ENCODE measurements around the gene LINS1.

GRCh38 chr15:100520132-100520921 lies 81.7 kb downstream of the LINS1 start:
- TF ChIP-seq CTCF (IDR thresholded peaks at IDR 0.05) (no peak), POLR2A (IDR thresholded peaks at IDR 0.05) (no peak)
